ENCODE results near the gene METTL22.

- TF ChIP-seq CTCF (IDR thresholded peaks at IDR 0.05; ENCODE audit: low read depth, low read length, missing input control) (no peak), REST (IDR thresholded peaks at IDR 0.05) (no peak), RAD21 (IDR thresholded peaks at IDR 0.05) (no peak), ATF3 (IDR thresholded peaks at IDR 0.05) (no peak), TAF1 (conservative IDR thresholded peaks at IDR 0.05) (no peak), GABPA (IDR thresholded peaks at IDR 0.05 in 1 of 2, conservative IDR thresholded peaks at IDR 0.05 in 1 of 2) (no peak), MAX (IDR thresholded peaks at IDR 0.05) (no peak), YY1 (IDR thresholded peaks at IDR 0.05) (no peak), HNF4A (conservative IDR thresholded peaks at IDR 0.05) (no peak), HNF4G (IDR thresholded peaks at IDR 0.05) (no peak), SP1 (IDR thresholded peaks at IDR 0.05) (no peak)
These were observed 40.2 kb downstream of the METTL22 start for GRCh38 chr16:8661703-8662102.

All from liver (tissue), 3 donors.